Subcutaneous abdominal adipose tissue (tissue), 5 donors: ENCODE measurements around the gene CCNY.
A peak's percentile ranks its signal among the peaks of the same experiment; 100 is the strongest.
"Not testable (repeated sequence)": the region's sequence is repeated elsewhere in the genome, so short reads cannot be mapped to it uniquely, and the experiment has no call there.

ENCODE experiments used
- H3K27ac ChIP-seq: one replicate; pipeline ENCODE4 v1.7.0; 2013; ENCODE audit warnings: low read depth, mild to moderate bottlenecking, inconsistent platforms, low read length, moderate library complexity
- H3K27me3 ChIP-seq, 5 donors: one replicate each; pipeline ENCODE4 v1.7.0; 2013; ENCODE audit warnings: low read length in 5 of 5, inconsistent platforms in 1 of 5; ENCODE audit not compliant: control insufficient read depth in 5 of 5, insufficient read depth in 4 of 5
- H3K36me3 ChIP-seq, 5 donors: one replicate each; pipeline ENCODE4 v1.7.0; 2013; ENCODE audit warnings: low read length in 5 of 5; ENCODE audit not compliant: control insufficient read depth in 5 of 5, insufficient read depth in 5 of 5
- H3K4me1 ChIP-seq, 5 donors: one replicate each; pipeline ENCODE4 v1.7.0; 2013; ENCODE audit warnings: low read length in 5 of 5, mild to moderate bottlenecking in 3 of 5, moderate library complexity in 1 of 5; ENCODE audit not compliant: control insufficient read depth in 5 of 5, insufficient read depth in 5 of 5
- H3K4me3 ChIP-seq, 5 donors: one replicate each; pipeline ENCODE4 v1.7.0; 2013; ENCODE audit warnings: low read length in 5 of 5, low read depth in 1 of 5
- H3K9ac ChIP-seq, 5 donors: one replicate each; pipeline ENCODE4 v1.7.0; 2013; ENCODE audit warnings: low read length in 5 of 5, mild to moderate bottlenecking in 4 of 5, moderate library complexity in 3 of 5
- H3K9me3 ChIP-seq, 5 donors: one replicate each; pipeline ENCODE4 v1.7.0; 2013; ENCODE audit warnings: low read length in 5 of 5; ENCODE audit not compliant: control insufficient read depth in 5 of 5
- donor health status: healthy.
- donor health status: healthy.
- donor health status: healthy.
- donor health status: healthy.
- donor health status: healthy.

The CCNY gene

DNA sequence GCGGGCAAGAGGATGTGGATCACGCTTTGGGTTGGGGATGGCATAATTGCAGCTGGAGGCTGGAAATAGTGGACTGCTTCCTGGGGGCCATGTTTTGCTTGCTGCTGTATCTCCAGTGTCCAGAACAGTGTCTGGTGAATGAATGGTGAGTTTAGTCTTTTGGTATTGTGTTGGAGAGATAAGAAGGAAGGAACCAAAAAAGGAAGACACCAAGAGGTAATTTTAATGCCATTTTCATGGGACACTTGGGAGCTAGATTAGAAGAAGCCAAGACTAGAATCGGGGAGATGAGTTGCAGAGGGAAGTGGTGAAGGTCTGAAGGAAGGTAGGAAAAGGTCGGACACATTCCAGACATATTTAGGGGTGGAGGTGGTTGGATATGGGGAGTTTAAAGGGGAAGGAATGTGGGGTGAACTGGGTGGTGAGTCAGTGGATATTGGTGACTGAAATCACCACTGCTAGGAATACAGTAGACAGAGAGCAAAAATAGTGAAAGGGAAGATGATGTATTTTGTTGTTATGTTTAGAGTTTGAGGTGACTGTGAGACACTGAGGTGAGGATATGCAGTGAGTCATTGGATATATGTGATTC is 76.7 kb downstream of the CCNY start:
- no peak overlapping the region for H3K4me3 ChIP-seq
- no peaks in the 10 kb centered on the region for H3K36me3 ChIP-seq
- no peaks in the 10 kb centered on the region for H3K27me3 ChIP-seq
- H3K27ac ChIP-seq: no peak overlapping the region
- H3K4me1 ChIP-seq: peaks cover 4 to 41% (median 24%) of the 10 kb centered on the region in 5 donors
- H3K9ac ChIP-seq: no peak overlapping the region
- H3K9me3 ChIP-seq: no peaks in the 10 kb centered on the region

GRCh38 chr10:35413985-35414861 is 77.9 kb downstream of the CCNY start:
- Histone ChIP-seq H3K4me1 (peaks cover 4 to 43% (median 21%) of the 10 kb centered on the region in 5 donors), H3K36me3 (no peaks in the 10 kb centered on the region), H3K9ac (no peak overlapping the region), H3K27ac (no peak overlapping the region), H3K9me3 (no peaks in the 10 kb centered on the region), H3K4me3 (no peak overlapping the region), H3K27me3 (no peaks in the 10 kb centered on the region)

GRCh38 chr10:35415505-35415904 is 79.2 kb downstream of the CCNY start:
- H3K27ac ChIP-seq: no peak overlapping the region
- no peaks in the 10 kb centered on the region for H3K9me3 ChIP-seq

GRCh38 chr10:35416619-35417312 is 80.5 kb downstream of the CCNY start:
- Histone ChIP-seq H3K4me3 (no peak overlapping the region), H3K9ac (no peak overlapping the region), H3K9me3 (no peaks in the 10 kb centered on the region), H3K27me3 (no peaks in the 10 kb centered on the region), H3K4me1 (peaks cover 4 to 62% (median 34%) of the 10 kb centered on the region in 5 donors), H3K27ac (no peak overlapping the region), H3K36me3 (no peaks in the 10 kb centered on the region)

More at GRCh38 chr10:35415505-35415904, 79.2 kb downstream of the CCNY start:
- Histone ChIP-seq H3K9ac (no peak overlapping the region), H3K36me3 (no peaks in the 10 kb centered on the region), H3K4me3 (no peak overlapping the region), H3K27me3 (no peaks in the 10 kb centered on the region), H3K4me1 (peaks cover 4 to 52% (median 25%) of the 10 kb centered on the region in 5 donors)

GRCh38 chr10:35417313-35417625 is 81.0 kb downstream of the CCNY start:
- no peak overlapping the region for H3K27ac ChIP-seq
- H3K4me3 ChIP-seq: no peak overlapping the region
- H3K9me3 ChIP-seq: no peaks in the 10 kb centered on the region
- peaks cover 3 to 61% (median 36%) of the 10 kb centered on the region in 5 donors for H3K4me1 ChIP-seq
- no peak overlapping the region for H3K9ac ChIP-seq
- H3K36me3 ChIP-seq: no peaks in the 10 kb centered on the region
- H3K27me3 ChIP-seq: no peaks in the 10 kb centered on the region

GRCh38 chr10:35417795-35418194 is 81.5 kb downstream of the CCNY start:
- Histone ChIP-seq H3K4me3 (no peak overlapping the region), H3K9me3 (no peaks in the 10 kb centered on the region), H3K9ac (no peak overlapping the region), H3K27me3 (no peaks in the 10 kb centered on the region), H3K27ac (peak overlapping the region; percentile 41), H3K36me3 (no peaks in the 10 kb centered on the region), H3K4me1 (peaks cover 2 to 61% (median 39%) of the 10 kb centered on the region in 5 donors)

DNA sequence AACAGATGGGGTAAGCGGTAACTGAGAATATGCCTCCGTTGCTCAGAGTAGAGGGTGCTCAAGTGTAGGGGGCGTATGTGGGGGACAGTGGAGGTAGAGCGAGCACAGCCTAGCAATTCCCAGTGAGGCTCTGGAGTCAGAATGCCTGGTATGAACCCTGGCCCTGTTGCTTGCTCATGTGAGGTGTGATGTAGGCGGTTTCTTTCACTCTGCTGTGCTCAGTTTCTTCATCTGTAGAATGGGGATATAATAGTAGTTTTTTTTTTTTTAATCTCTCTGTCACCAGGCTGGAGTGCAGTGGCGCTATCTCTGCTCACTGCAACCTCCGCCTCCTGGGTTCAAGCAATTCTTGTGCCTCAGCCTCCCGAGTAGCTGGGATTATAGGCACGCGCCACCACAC is 82.3 kb downstream of the CCNY start:
- not testable (repeated sequence) for H3K27me3 ChIP-seq, H3K9ac ChIP-seq, H3K27ac ChIP-seq, H3K4me3 ChIP-seq, H3K36me3 ChIP-seq, H3K9me3 ChIP-seq
- H3K4me1 ChIP-seq: peaks cover 2 to 58% (median 37%) of the 10 kb centered on the region in 5 donors

DNA sequence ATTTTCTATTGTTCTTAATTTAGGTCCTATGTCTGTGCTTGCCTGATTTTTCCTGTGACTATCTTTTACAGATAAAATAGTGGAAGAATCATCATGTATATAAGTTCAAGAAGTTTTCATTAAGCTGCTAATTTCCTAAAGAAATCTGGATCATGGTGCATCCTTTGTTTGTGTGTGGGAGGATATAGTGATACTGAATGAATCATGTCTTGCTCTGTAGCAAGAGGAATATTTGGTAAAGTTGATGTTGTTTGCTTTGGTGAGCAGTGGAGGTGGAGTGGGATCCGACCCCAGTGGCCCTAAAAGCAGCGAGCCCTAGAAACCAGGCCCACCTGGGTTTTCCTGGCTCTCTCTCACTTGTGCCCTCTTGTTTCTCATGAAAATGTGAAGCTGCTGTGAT is 83.7 kb downstream of the CCNY start:
- no peaks in the 10 kb centered on the region for H3K36me3 ChIP-seq
- H3K9me3 ChIP-seq: no peaks in the 10 kb centered on the region
- no peak overlapping the region for H3K9ac ChIP-seq
- H3K27me3 ChIP-seq: no peaks in the 10 kb centered on the region
- peaks cover 2 to 58% (median 35%) of the 10 kb centered on the region in 5 donors for H3K4me1 ChIP-seq
- H3K4me3 ChIP-seq: no peak overlapping the region
- peak overlapping the region; percentile 34 for H3K27ac ChIP-seq

- H3K4me3 ChIP-seq: no peak overlapping the region
- H3K27ac ChIP-seq: peak overlapping the region; percentile 28
- H3K4me1 ChIP-seq: peaks cover 0 to 57% (median 35%) of the 10 kb centered on the region in 5 donors
- H3K9me3 ChIP-seq: no peaks in the 10 kb centered on the region
- no peaks in the 10 kb centered on the region for H3K27me3 ChIP-seq
- H3K36me3 ChIP-seq: no peaks in the 10 kb centered on the region
- H3K9ac ChIP-seq: no peak overlapping the region
These were observed 84.7 kb downstream of the CCNY start for GRCh38 chr10:35420827-35421552.
